Measurements from ENCODE around the gene KIAA1671. TPM values are rescaled to one million over a fixed set of nuclear protein-coding genes. Genes with fewer than 3 reads are reported as not detected.
"Not testable (repeated sequence)": the region's sequence is repeated elsewhere in the genome, so short reads cannot be mapped to it uniquely, and the experiment has no call there.

The KIAA1671 gene
- total and polyA plus RNA-seq, 4 donors: 21.7 to 55.2 (median 25.8) TPM

DNA sequence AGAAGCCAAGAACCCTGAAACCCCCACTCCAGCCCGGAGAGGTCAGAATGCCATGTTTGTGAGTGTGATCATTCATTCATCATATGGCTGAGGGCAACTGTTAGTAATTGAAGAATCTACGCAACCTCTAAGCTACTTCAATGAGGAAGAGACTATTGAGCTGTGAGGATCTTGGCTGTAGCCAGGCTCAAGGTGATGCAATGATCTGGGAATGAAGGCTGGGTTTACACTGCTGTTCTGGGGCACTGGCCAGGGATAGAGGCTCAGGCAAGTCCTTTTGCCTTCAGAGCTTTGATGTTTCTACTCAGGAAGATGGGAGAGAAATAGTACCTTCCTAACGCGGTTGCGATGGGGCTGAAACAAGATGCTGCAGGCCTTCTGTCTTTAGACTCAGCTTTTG is 279.8 kb downstream of the KIAA1671 start:
- Histone ChIP-seq H3K36me3 (ENCODE audit: control insufficient read depth, insufficient read depth, low read length) (no peaks in the 10 kb centered on the region), H3K4me1 (ENCODE audit: control insufficient read depth, insufficient read depth, low read length) (peaks cover 8% of the 10 kb centered on the region), H3K9me3 (ENCODE audit: control insufficient read depth, insufficient read depth, low read length) (no peaks in the 10 kb centered on the region), H3K4me3 (ENCODE audit: low read depth, low read length) (no peak overlapping the region), H3K27ac (ENCODE audit: low read depth, low read length) (no peak overlapping the region), H3K27me3 (ENCODE audit: control insufficient read depth, insufficient read depth, low read length) (peaks cover 3% of the 10 kb centered on the region)
- WGBS (ENCODE audit: insufficient coverage): 78% methylated on average over 4 of the region's 5 CpGs
- no peak for DNase-seq (ENCODE audit: low read depth in 4 of 6, low spot score in 6 of 6)

DNA sequence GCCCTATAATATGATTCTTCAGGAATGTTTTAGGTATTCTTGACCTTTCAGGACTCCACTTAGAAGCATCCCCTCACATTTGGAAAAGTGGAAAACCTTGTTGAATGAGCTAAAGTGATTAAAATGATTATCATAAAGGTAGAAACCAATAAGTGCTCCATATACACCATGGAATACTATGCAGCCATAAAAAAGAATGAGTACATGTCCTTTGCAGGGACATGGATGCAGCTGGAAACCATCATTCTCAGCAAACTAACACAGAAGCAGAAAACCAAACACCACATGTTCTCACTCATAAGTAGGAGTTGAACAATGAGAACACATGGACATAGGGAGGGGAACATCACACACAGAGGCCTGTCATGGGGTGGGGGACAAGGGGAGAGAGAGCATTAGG is 281.2 kb downstream of the KIAA1671 start:
- H3K27ac ChIP-seq (ENCODE audit: low read depth, low read length); H3K4me3 ChIP-seq (ENCODE audit: low read depth, low read length); DNase-seq (ENCODE audit: low read depth in 4 of 6, low spot score in 6 of 6); H3K4me1 ChIP-seq (ENCODE audit: control insufficient read depth, insufficient read depth, low read length); H3K36me3 ChIP-seq (ENCODE audit: control insufficient read depth, insufficient read depth, low read length); H3K9me3 ChIP-seq (ENCODE audit: control insufficient read depth, insufficient read depth, low read length); H3K27me3 ChIP-seq (ENCODE audit: control insufficient read depth, insufficient read depth, low read length): not testable (repeated sequence)

DNA sequence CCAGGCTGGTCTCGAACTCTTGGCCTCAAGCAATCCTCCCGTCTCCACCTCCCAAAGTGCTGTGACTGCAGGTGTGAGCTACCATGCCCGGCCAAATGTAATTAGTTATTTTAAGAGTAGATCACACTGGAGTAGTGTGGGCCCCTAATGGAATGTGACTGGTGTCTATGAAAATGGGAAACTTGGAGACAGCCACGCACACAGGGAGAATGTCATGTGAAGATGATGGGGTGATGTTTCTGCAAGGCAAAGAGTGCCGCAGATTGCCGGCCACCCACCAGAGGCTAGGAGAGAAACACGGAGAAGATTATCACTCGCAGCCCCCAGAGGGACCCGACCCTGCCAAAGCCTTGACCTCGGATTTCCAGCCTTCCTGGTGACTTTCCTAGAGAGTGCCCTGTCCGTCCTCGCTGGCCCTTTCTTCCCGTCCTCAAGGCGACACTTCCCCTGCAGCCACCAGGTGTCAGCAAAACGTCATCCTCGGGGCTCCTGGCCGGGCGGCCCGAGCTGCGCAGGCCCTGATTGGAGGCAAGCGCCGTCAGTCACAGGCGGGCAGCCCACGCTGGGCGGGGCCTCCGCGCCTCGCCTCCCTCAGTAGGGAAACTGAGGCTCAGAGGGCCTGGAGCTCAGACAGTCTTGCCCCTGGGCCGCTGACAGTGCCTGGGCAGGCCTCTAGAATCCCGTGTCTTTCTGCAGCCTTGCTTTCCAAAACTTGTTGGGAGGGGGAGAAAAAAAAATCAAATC is 283.2 kb downstream of the KIAA1671 start:
- H3K4me1 ChIP-seq (ENCODE audit: control insufficient read depth, insufficient read depth, low read length): peaks cover 8% of the 10 kb centered on the region
- no peak overlapping the region for H3K4me3 ChIP-seq (ENCODE audit: low read depth, low read length)
- 6% methylated on average over 26 of the region's 30 CpGs for WGBS (ENCODE audit: insufficient coverage)
- H3K9me3 ChIP-seq (ENCODE audit: control insufficient read depth, insufficient read depth, low read length): no peaks in the 10 kb centered on the region
- peaks cover 3% of the 10 kb centered on the region for H3K27me3 ChIP-seq (ENCODE audit: control insufficient read depth, insufficient read depth, low read length)
- no peaks in the 10 kb centered on the region for H3K36me3 ChIP-seq (ENCODE audit: control insufficient read depth, insufficient read depth, low read length)
- peak; percentile 44 to 94 (median 68) for DNase-seq (ENCODE audit: low read depth in 4 of 6, low spot score in 6 of 6)
- H3K27ac ChIP-seq (ENCODE audit: low read depth, low read length): no peak overlapping the region

DNA sequence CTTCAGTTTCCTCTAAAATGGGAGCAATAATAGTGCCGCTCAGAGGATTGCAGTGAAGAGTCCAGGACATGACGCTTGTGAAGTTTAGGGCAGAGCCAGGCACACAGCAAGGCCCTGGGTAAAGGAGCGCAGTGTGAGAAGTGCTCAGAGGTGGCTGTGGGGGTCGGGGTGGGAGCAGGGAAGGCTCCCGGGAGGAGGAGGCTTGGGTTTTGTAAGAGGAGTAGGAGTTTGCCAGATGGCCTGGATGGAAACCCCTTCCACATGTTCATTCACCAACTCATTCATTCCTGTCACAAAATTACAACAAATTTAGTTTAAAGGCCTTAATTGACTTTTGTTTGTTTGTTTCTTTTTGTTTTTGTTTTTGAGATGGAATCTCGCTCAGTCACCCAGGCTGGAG is 283.9 kb downstream of the KIAA1671 start:
- H3K4me3 ChIP-seq (ENCODE audit: low read depth, low read length): no peak overlapping the region
- peaks cover 3% of the 10 kb centered on the region for H3K27me3 ChIP-seq (ENCODE audit: control insufficient read depth, insufficient read depth, low read length)
- 90% methylated on average over 4 of the region's 6 CpGs for WGBS (ENCODE audit: insufficient coverage)
- peaks cover 8% of the 10 kb centered on the region for H3K4me1 ChIP-seq (ENCODE audit: control insufficient read depth, insufficient read depth, low read length)
- no peaks in the 10 kb centered on the region for H3K36me3 ChIP-seq (ENCODE audit: control insufficient read depth, insufficient read depth, low read length)
- no peak for DNase-seq (ENCODE audit: low read depth in 4 of 6, low spot score in 6 of 6)
- H3K27ac ChIP-seq (ENCODE audit: low read depth, low read length): no peak overlapping the region
- no peaks in the 10 kb centered on the region for H3K9me3 ChIP-seq (ENCODE audit: control insufficient read depth, insufficient read depth, low read length)

DNA sequence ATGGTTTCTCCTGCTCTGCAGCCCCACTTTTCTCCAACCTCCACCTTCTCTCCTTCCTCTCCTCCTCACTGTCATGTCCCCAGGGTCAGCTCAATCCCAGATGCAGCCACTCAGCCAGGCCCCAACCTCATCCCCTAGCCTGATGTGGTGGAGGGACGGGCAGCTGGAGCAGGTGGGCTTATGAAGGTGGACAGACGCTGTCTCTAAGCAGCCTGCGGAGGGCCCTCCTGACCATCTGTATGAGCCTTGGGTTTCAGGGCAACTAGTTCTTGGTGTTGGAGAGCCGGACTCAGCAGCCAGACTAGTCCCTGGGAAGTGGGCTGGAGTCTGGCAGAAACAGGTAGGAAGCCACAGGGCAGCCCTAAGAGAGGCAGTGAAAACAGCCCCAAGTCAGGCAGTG is 285.0 kb downstream of the KIAA1671 start:
- Histone ChIP-seq H3K4me3 (ENCODE audit: low read depth, low read length) (no peak overlapping the region), H3K9me3 (ENCODE audit: control insufficient read depth, insufficient read depth, low read length) (no peaks in the 10 kb centered on the region), H3K27me3 (ENCODE audit: control insufficient read depth, insufficient read depth, low read length) (peaks cover 3% of the 10 kb centered on the region), H3K27ac (ENCODE audit: low read depth, low read length) (no peak overlapping the region), H3K4me1 (ENCODE audit: control insufficient read depth, insufficient read depth, low read length) (peaks cover 8% of the 10 kb centered on the region), H3K36me3 (ENCODE audit: control insufficient read depth, insufficient read depth, low read length) (no peaks in the 10 kb centered on the region)
- no peak for DNase-seq (ENCODE audit: low read depth in 4 of 6, low spot score in 6 of 6)
- 85% methylated on average over 3 of the region's 4 CpGs for WGBS (ENCODE audit: insufficient coverage)

DNA sequence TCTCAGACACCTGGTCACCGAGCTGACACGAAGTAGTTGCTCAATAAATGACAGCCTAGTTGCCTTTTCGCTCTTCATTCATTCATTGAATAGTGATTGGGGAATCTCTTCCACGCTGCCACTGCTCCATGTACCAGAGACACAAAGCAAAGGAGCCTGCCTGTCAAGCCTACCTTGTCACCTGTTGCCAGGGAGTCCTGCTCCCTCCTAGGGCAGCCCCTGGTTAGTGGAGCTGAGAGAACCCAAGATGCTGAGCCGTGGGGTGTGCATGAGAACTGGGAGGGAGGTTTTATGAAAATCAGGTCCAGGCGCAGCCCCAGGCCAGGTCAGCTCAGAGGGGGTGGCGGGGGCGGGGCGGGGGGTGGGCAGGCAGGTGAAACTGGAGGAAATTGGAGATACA is 285.5 kb downstream of the KIAA1671 start:
- not testable (repeated sequence) for H3K27me3 ChIP-seq (ENCODE audit: control insufficient read depth, insufficient read depth, low read length); H3K4me1 ChIP-seq (ENCODE audit: control insufficient read depth, insufficient read depth, low read length); H3K27ac ChIP-seq (ENCODE audit: low read depth, low read length); H3K36me3 ChIP-seq (ENCODE audit: control insufficient read depth, insufficient read depth, low read length); H3K9me3 ChIP-seq (ENCODE audit: control insufficient read depth, insufficient read depth, low read length); H3K4me3 ChIP-seq (ENCODE audit: low read depth, low read length); DNase-seq (ENCODE audit: low read depth in 4 of 6, low spot score in 6 of 6)
- no CpG with 5 or more reads among the region's 9 CpGs for WGBS (ENCODE audit: insufficient coverage)

Small RNA genes lying within 50 kb of the gene (small RNA-seq; reads per million reads assigned to genes)
- not detected for gene Z99916.2 (ENCODE audit: low replicate concordance)

Other genes with a start within 250 kb of the KIAA1671 start
- under 1 TPM in 1 of 2 donors, not detected in 1; 0.10 TPM for gene PIWIL3, start 178.0 kb upstream of the KIAA1671 start, total RNA-seq
- under 1 TPM in 1 of 2 donors, not detected in 1; 0.05 TPM for gene PIWIL3, start 178.0 kb upstream of the KIAA1671 start, polyA plus RNA-seq (ENCODE audit: insufficient read length in 2 of 2)
- gene SGSM1, start 146.5 kb upstream of the KIAA1671 start, total RNA-seq: 10 to 100 TPM in 1 of 2 donors, 1 to 10 TPM in 1; 6.3 to 11.4 TPM
- 10 to 100 TPM; 15.5 to 20.0 TPM for gene SGSM1, start 146.5 kb upstream of the KIAA1671 start, polyA plus RNA-seq (ENCODE audit: insufficient read length in 2 of 2)
- not detected for gene LHFPL7, start 6.0 kb upstream of the KIAA1671 start, total RNA-seq
- gene LHFPL7, start 6.0 kb upstream of the KIAA1671 start, polyA plus RNA-seq (ENCODE audit: insufficient read length in 2 of 2): under 1 TPM in 1 of 2 donors, not detected in 1; 0.38 TPM
- under 1 TPM in 1 of 2 donors, not detected in 1; 0.28 TPM for gene CRYBB3, start 247.1 kb downstream of the KIAA1671 start, total RNA-seq
- gene CRYBB3, start 247.1 kb downstream of the KIAA1671 start, polyA plus RNA-seq (ENCODE audit: insufficient read length in 2 of 2): 1 to 10 TPM in 1 of 2 donors, under 1 TPM in 1; 0.60 to 1.6 TPM